Measurements from ENCODE around the gene RFT1.

Gene RFT1

GRCh38 chr3:53082736-53083135 is 47.5 kb downstream of the RFT1 start:
- FAIRE-seq: no peak

GRCh38 chr3:53081318-53081717 is 48.9 kb downstream of the RFT1 start:
- no peak for FAIRE-seq

- FAIRE-seq: no peak
These were observed 49.5 kb downstream of the RFT1 start for GRCh38 chr3:53080612-53081205.

GRCh38 chr3:53079791-53080555 is 50.3 kb downstream of the RFT1 start:
- FAIRE-seq: no peak

GRCh38 chr3:53079147-53079546 is 51.1 kb downstream of the RFT1 start:
- FAIRE-seq: no peak

- FAIRE-seq: no peak
These were observed 51.6 kb downstream of the RFT1 start for GRCh38 chr3:53078656-53079055.

GRCh38 chr3:53077476-53078220 is 52.6 kb downstream of the RFT1 start:
- no peak for FAIRE-seq

- FAIRE-seq: no peak
These were observed 54.5 kb downstream of the RFT1 start for GRCh38 chr3:53075743-53076140.

GRCh38 chr3:53074761-53075742 is 55.2 kb downstream of the RFT1 start:
- FAIRE-seq: no peak

GRCh38 chr3:53074366-53074696 is 55.9 kb downstream of the RFT1 start:
- no peak for FAIRE-seq

- FAIRE-seq: no peak
These were observed 56.5 kb downstream of the RFT1 start for GRCh38 chr3:53073553-53074365.

- no peak for FAIRE-seq
These were observed 57.3 kb downstream of the RFT1 start for GRCh38 chr3:53072653-53073552.

- FAIRE-seq: no peak
These were observed 58.3 kb downstream of the RFT1 start for GRCh38 chr3:53071882-53072431.

- no peak for FAIRE-seq
These were observed 60.7 kb downstream of the RFT1 start for GRCh38 chr3:53069422-53070068.

GRCh38 chr3:53068176-53068575 is 62.1 kb downstream of the RFT1 start:
- no peak for FAIRE-seq

GRCh38 chr3:53067567-53067966 is 62.7 kb downstream of the RFT1 start:
- no peak for FAIRE-seq

GRCh38 chr3:53065841-53066480 is 64.3 kb downstream of the RFT1 start:
- FAIRE-seq: no peak

- no peak for FAIRE-seq
These were observed 67.3 kb downstream of the RFT1 start for GRCh38 chr3:53062905-53063304.

- FAIRE-seq: no peak
These were observed 73.8 kb downstream of the RFT1 start for GRCh38 chr3:53056442-53056841.

Data from islet of Langerhans (tissue), 1 donor.